ENCODE results near the gene PLEKHH3.
A peak's percentile ranks its signal among the peaks of the same experiment; 100 is the strongest.
"Not testable (repeated sequence)": the region's sequence is repeated elsewhere in the genome, so short reads cannot be mapped to it uniquely, and the experiment has no call there.

The PLEKHH3 gene

GRCh38 chr17:42669977-42670788 is 6.6 kb downstream of the PLEKHH3 start:
- TF ChIP-seq, protein P1, sequence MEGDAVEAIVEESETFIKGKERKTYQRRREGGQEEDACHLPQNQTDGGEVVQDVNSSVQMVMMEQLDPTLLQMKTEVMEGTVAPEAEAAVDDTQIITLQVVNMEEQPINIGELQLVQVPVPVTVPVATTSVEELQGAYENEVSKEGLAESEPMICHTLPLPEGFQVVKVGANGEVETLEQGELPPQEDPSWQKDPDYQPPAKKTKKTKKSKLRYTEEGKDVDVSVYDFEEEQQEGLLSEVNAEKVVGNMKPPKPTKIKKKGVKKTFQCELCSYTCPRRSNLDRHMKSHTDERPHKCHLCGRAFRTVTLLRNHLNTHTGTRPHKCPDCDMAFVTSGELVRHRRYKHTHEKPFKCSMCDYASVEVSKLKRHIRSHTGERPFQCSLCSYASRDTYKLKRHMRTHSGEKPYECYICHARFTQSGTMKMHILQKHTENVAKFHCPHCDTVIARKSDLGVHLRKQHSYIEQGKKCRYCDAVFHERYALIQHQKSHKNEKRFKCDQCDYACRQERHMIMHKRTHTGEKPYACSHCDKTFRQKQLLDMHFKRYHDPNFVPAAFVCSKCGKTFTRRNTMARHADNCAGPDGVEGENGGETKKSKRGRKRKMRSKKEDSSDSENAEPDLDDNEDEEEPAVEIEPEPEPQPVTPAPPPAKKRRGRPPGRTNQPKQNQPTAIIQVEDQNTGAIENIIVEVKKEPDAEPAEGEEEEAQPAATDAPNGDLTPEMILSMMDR (IDR thresholded peaks at IDR 0.05; ENCODE audit: low read depth, low read length), result no peak
- H3K9me3 ChIP-seq, result no peaks in the 10 kb centered on the region
- peaks cover 72% of the 10 kb centered on the region for H3K36me3 ChIP-seq
- peaks cover 23% of the 10 kb centered on the region for H3K4me1 ChIP-seq
- no peak overlapping the region for H3K4me3 ChIP-seq (ENCODE audit: low read depth, low read length)
- DNase-seq, result no peak
- no peaks in the 10 kb centered on the region for H3K27me3 ChIP-seq

GRCh38 chr17:42669705-42669976 is 7.2 kb downstream of the PLEKHH3 start:
- no peaks in the 10 kb centered on the region for H3K27me3 ChIP-seq

GRCh38 chr17:42667088-42667951 is 9.5 kb downstream of the PLEKHH3 start:
- peak; percentile 70 for DNase-seq
- Histone ChIP-seq H3K4me1 (peaks cover 20% of the 10 kb centered on the region), H3K27me3 (no peaks in the 10 kb centered on the region), H3K4me3 (ENCODE audit: low read depth, low read length) (no peak overlapping the region), H3K9me3 (no peaks in the 10 kb centered on the region), H3K36me3 (peaks cover 55% of the 10 kb centered on the region)
- TF ChIP-seq, protein P1 (IDR thresholded peaks at IDR 0.05; ENCODE audit: low read depth, low read length), result no peak

More at GRCh38 chr17:42669705-42669976, 7.2 kb downstream of the PLEKHH3 start:
- H3K4me3 ChIP-seq (ENCODE audit: low read depth, low read length), result no peak overlapping the region
- peaks cover 73% of the 10 kb centered on the region for H3K36me3 ChIP-seq
- TF ChIP-seq, protein P1 (IDR thresholded peaks at IDR 0.05; ENCODE audit: low read depth, low read length), result no peak
- no peaks in the 10 kb centered on the region for H3K9me3 ChIP-seq
- peaks cover 22% of the 10 kb centered on the region for H3K4me1 ChIP-seq
- DNase-seq, result no peak

GRCh38 chr17:42666126-42666525 is 10.7 kb downstream of the PLEKHH3 start:
- Histone ChIP-seq H3K4me1 (peaks cover 20% of the 10 kb centered on the region), H3K36me3 (peaks cover 55% of the 10 kb centered on the region)
- not testable (repeated sequence) for H3K9me3 ChIP-seq; H3K27me3 ChIP-seq; DNase-seq; H3K4me3 ChIP-seq (ENCODE audit: low read depth, low read length)

DNA sequence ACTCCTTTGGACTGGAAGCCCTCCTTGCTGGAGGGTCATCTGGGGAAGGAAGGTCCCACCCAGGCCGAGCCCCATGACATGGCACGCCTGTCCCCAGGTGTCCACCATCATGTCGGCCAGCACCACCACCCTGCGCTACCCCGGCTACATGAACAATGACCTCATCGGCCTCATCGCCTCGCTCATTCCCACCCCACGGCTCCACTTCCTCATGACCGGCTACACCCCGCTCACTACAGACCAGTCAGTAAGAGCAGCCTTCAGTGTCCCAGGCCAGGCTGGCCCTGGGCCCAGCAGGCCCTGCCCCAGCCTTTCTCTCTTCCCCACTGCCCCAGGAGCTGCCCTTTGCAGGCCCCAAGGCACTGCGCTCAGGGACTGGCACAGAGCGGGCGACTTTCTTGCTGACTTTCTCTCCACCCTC is 11.2 kb downstream of the PLEKHH3 start:
- H3K4me1 ChIP-seq, result peaks cover 20% of the 10 kb centered on the region
- H3K4me3 ChIP-seq (ENCODE audit: low read depth, low read length), result no peak overlapping the region
- TF ChIP-seq, protein P1 (IDR thresholded peaks at IDR 0.05; ENCODE audit: low read depth, low read length), result no peak
- peaks cover 53% of the 10 kb centered on the region for H3K36me3 ChIP-seq
- H3K9me3 ChIP-seq, result no peaks in the 10 kb centered on the region
- H3K27me3 ChIP-seq, result no peaks in the 10 kb centered on the region
- no peak for DNase-seq

DNA sequence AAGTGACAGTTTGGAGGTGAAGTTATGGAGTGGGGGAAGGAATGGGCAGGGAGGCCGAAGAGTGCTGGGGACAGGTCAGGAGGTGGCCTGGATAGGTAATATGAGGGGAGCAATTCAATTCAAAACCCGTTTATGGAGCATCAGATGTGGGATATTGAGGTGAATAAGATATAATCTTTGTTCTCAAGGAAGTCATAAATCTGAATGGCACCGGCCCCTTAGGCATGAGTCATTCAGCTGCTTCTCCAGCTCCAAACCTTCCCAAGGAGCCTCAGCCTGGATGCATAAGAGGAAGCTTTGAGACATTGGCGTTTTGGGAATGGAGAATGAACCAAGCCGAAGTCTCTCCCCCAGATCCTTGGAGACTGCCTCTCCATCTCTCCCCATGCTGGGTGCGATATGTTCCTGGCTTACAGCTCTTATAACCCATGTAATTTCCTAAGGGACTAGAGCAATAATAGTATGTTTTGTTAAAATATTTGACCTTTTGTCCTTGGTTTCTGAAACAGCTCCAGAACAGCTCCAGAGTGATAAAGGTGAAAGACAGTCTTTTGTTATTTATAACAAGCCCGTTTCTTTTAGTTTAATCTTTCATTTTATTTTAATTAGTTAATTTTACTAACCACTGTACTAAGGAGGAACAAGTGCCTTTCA is 16.0 kb downstream of the PLEKHH3 start:
- TF ChIP-seq, protein P1 (IDR thresholded peaks at IDR 0.05; ENCODE audit: low read depth, low read length), result no peak
- Histone ChIP-seq H3K9me3 (no peaks in the 10 kb centered on the region), H3K36me3 (peaks cover 19% of the 10 kb centered on the region), H3K4me1 (peaks cover 8% of the 10 kb centered on the region), H3K27me3 (no peaks in the 10 kb centered on the region), H3K4me3 (ENCODE audit: low read depth, low read length) (no peak overlapping the region)
- no peak for DNase-seq

DNA sequence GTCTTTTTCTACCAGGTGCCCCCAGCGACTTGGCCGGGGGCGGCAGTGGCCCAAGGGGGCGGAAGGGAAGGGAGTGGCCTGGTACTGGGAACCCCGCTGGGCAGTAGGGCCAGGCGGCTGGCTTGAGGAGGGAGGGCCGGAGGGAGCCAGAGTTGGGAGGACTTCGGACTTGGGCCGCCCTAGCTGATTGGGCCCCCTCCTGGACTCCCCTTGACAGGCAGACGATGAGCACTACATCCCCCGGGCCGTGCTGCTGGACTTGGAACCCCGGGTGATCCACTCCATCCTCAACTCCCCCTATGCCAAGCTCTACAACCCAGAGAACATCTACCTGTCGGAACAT is 16.9 kb downstream of the PLEKHH3 start:
- not testable (repeated sequence) for H3K9me3 ChIP-seq, H3K27me3 ChIP-seq, DNase-seq, H3K4me1 ChIP-seq
- peaks cover 17% of the 10 kb centered on the region for H3K36me3 ChIP-seq
- H3K4me3 ChIP-seq (ENCODE audit: low read depth, low read length), result peak overlapping the region; percentile 76
